Coronary artery (tissue), 2 donors: Measurements from ENCODE around the gene PNCK.

Source experiments
- DNase-seq: peaks from one replicate; pipeline ENCODE4 v3.0.0-alpha.2; 2017; ENCODE audit warnings: low spot score
- H3K27ac ChIP-seq, 2 donors: fragments of 200-600 bp; sonication (generic); one replicate each; pipeline ENCODE4 v1.5.1; 2016 to 2019
- H3K4me3 ChIP-seq: fragments of 200-600 bp; sonication (generic); 2 replicates; pipeline ENCODE4 v1.5.1; 2016; ENCODE audit warnings: mild to moderate bottlenecking, moderate library complexity
- TF ChIP-seq, protein P1 (sequence below): fragments of 200-600 bp; sonication (generic); IDR thresholded peaks from one replicate; pipeline ENCODE4 v1.5.1; 2019; ENCODE audit warnings: antibody characterized with exemption

Gene PNCK

GRCh38 chrX:153649178-153649914 is 24.3 kb downstream of the PNCK start:
- TF ChIP-seq, protein P1, sequence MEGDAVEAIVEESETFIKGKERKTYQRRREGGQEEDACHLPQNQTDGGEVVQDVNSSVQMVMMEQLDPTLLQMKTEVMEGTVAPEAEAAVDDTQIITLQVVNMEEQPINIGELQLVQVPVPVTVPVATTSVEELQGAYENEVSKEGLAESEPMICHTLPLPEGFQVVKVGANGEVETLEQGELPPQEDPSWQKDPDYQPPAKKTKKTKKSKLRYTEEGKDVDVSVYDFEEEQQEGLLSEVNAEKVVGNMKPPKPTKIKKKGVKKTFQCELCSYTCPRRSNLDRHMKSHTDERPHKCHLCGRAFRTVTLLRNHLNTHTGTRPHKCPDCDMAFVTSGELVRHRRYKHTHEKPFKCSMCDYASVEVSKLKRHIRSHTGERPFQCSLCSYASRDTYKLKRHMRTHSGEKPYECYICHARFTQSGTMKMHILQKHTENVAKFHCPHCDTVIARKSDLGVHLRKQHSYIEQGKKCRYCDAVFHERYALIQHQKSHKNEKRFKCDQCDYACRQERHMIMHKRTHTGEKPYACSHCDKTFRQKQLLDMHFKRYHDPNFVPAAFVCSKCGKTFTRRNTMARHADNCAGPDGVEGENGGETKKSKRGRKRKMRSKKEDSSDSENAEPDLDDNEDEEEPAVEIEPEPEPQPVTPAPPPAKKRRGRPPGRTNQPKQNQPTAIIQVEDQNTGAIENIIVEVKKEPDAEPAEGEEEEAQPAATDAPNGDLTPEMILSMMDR, result no peak
- no peak overlapping the region for H3K4me3 ChIP-seq
- H3K27ac ChIP-seq, result no peak overlapping the region
- no peak for DNase-seq

GRCh38 chrX:153648358-153649177 is 25.0 kb downstream of the PNCK start:
- no peak overlapping the region for H3K27ac ChIP-seq
- no peak overlapping the region for H3K4me3 ChIP-seq
- no peak for DNase-seq
- TF ChIP-seq, protein P1, result no peak

DNA sequence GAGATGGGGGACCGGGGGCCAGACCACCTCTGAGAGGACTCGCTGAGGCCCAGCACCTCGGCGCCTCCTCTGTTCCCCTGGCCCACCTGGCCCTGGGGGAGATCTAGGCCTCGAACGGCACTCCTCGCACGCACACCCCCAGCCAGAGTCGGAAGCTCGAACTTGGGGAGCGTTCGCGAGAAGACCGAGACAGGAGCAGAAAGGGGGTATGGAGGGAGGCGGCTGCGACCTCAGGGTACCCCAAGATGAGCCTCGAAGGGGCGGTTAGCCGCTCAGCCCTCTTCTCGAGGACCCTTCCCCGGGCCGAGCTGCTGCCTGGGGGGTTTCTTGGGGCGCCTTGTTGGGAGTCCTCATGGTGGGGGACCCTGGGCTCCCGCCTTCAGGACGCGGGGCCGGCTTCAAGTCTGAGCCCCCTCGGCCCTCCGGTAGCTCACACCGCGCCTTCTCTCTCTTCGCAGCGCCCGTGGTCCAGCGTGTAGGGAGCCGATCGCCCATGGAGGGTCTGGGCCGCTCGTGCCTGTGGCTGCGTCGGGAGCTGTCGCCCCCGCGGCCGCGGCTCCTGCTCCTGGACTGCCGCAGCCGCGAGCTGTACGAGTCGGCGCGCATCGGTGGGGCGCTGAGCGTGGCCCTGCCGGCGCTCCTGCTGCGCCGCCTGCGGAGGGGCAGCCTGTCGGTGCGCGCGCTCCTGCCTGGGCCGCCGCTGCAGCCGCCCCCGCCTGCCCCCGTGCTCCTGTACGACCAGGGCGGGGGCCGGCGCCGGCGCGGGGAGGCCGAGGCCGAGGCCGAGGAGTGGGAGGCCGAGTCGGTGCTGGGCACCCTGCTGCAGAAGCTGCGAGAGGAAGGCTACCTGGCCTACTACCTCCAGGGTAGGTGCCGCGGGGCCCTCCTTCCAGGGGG is 25.9 kb downstream of the PNCK start:
- no peak for DNase-seq
- H3K4me3 ChIP-seq, result peak overlapping the region; percentile 41

GRCh38 chrX:153646620-153647373 is 26.8 kb downstream of the PNCK start, which contains the start of gene DUSP9:
Gene DUSP9 (plus strand): TSS chrX:153647203. CDS start chrX:153647954, 751 bp downstream.
- TF ChIP-seq, protein P1, result no peak
- no peak for DNase-seq
- H3K4me3 ChIP-seq, result peak within 1 kb of the TSS; percentile 41
- H3K27ac ChIP-seq, result no peak within 1 kb of the TSS

More for the DNA sequence above, 25.9 kb downstream of the PNCK start:
- H3K27ac ChIP-seq, result no peak overlapping the region
- TF ChIP-seq, protein P1, result no peak

- DNase-seq, result no peak
- TF ChIP-seq, protein P1, result no peak
- H3K4me3 ChIP-seq, result no peak overlapping the region
- H3K27ac ChIP-seq, result no peak overlapping the region
Observed at GRCh38 chrX:153645921-153646488, 27.6 kb downstream of the PNCK start.

DNA sequence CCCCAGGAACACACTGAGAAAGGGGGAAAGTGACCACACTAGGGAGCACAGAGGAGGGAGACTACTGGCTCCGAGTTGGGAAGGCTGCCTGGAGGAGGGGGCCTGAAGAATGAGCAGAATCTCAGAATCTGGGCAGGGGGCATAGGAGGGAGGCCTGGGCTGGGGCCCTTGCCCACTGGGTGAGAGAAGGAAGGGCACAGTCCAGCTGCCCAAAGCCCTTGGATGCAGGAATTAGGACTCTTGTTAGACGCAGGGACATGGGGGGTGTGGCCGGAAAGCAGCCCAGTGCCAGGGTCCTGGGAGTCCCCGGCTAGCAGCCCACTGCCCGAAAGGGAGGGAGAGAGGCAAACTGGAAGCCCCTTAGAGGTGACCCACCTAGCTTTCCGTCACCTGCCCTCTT is 28.5 kb downstream of the PNCK start:
- Histone ChIP-seq H3K27ac (no peak overlapping the region), H3K4me3 (no peak overlapping the region)
- TF ChIP-seq, protein P1, result no peak
- DNase-seq, result no peak
